WTC11 (cell line): ENCODE data around the gene HOXA9. TPM values are rescaled to one million over a fixed set of nuclear protein-coding genes. Genes with fewer than 3 reads are reported as not detected.

Source experiments
- ATAC-seq: fragments of 200-7000 bp; cut with Tn5 transposase; 2 replicates; pipeline ENCODE4 v1.10.0; 2021; ENCODE audit warnings: mild to moderate bottlenecking, moderate library complexity
- CTCF ChIA-PET: fragments of 300-600 bp; sonication (Branson Sonifier 250); formaldehyde crosslinking; loops from one replicate; lab custom pipeline; 2021; ENCODE audit warnings: antibody characterized with exemption; lab: Charles Lee
- POLR2A ChIA-PET: fragments of 350-600 bp; sonication (Branson Sonifier 250); formaldehyde crosslinking; loops from one replicate; lab custom pipeline; 2021; ENCODE audit warnings: antibody characterized with exemption; lab: Charles Lee
- DNase-seq: peaks from one replicate; pipeline ENCODE4 v3.0.0; 2021; ENCODE audit warnings: low spot score
- H3K27ac Mint-ChIP-seq: 2 replicates; pipeline ENCODE4 v1.8.0; 2021; ENCODE audit warnings: mixed read lengths
- H3K27me3 Mint-ChIP-seq: 2 replicates; pipeline ENCODE4 v1.8.0; 2021; ENCODE audit warnings: low read depth, mild to moderate bottlenecking, moderate library complexity, mixed read lengths
- H3K36me3 Mint-ChIP-seq: 2 replicates; pipeline ENCODE4 v1.8.0; 2021; ENCODE audit warnings: mixed read lengths
- H3K4me1 Mint-ChIP-seq: 2 replicates; pipeline ENCODE4 v1.8.0; 2022; ENCODE audit warnings: mixed read lengths
- H3K4me3 Mint-ChIP-seq: 2 replicates; pipeline ENCODE4 v1.8.0; 2021; ENCODE audit warnings: mild to moderate bottlenecking, moderate library complexity, mixed read lengths
- H3K9me3 Mint-ChIP-seq: 2 replicates; pipeline ENCODE4 v1.8.0; 2021; ENCODE audit warnings: mixed read lengths
- CREM ChIP-seq: sonication (generic); formaldehyde crosslinking; IDR thresholded peaks from 2 replicates; pipeline ENCODE4 v1.8.1; 2022; ENCODE audit warnings: mild to moderate bottlenecking, missing genetic modification reagents, moderate library complexity
- EMX1 ChIP-seq: fragments of 250-450 bp; sonication (Bioruptor Pico); IDR thresholded peaks from 2 replicates; pipeline ENCODE4 v1.8.0; 2021; ENCODE audit warnings: mild to moderate bottlenecking
- FOXK1 ChIP-seq: sonication (generic); formaldehyde crosslinking; IDR thresholded peaks from 2 replicates; pipeline ENCODE4 v1.8.0; 2022; ENCODE audit warnings: mild to moderate bottlenecking, moderate library complexity, missing genetic modification reagents
- NR2C2 ChIP-seq: sonication (generic); formaldehyde crosslinking; IDR thresholded peaks from 2 replicates; pipeline ENCODE4 v1.8.0; 2022; ENCODE audit warnings: mild to moderate bottlenecking, missing genetic modification reagents
- PRDM15 ChIP-seq: sonication (generic); formaldehyde crosslinking; IDR thresholded peaks from 2 replicates; pipeline ENCODE4 v1.8.0; 2022; ENCODE audit warnings: missing genetic modification reagents
- SOX15 ChIP-seq: fragments of 250-450 bp; sonication (Bioruptor Pico); IDR thresholded peaks from 2 replicates; pipeline ENCODE4 v1.9.0; 2021; ENCODE audit warnings: mild to moderate bottlenecking
- TEAD4 ChIP-seq: sonication (generic); formaldehyde crosslinking; IDR thresholded peaks from 2 replicates; pipeline ENCODE4 v1.8.0; 2022; ENCODE audit warnings: mild to moderate bottlenecking, missing genetic modification reagents
- USF1 ChIP-seq: sonication (generic); formaldehyde crosslinking; IDR thresholded peaks from 2 replicates; pipeline ENCODE4 v1.8.0; 2022; ENCODE audit warnings: mild to moderate bottlenecking, missing genetic modification reagents
- ZNF263 ChIP-seq: sonication (generic); formaldehyde crosslinking; IDR thresholded peaks from 2 replicates; pipeline ENCODE4 v1.8.1; 2022; ENCODE audit warnings: low read depth, mild to moderate bottlenecking, moderate library complexity, missing genetic modification reagents
- ZNF671 ChIP-seq: fragments of 250-450 bp; sonication (Bioruptor Pico); IDR thresholded peaks from 2 replicates; pipeline ENCODE4 v1.8.0; 2021; ENCODE audit warnings: mild to moderate bottlenecking
- total RNA-seq: library from RNA; stranded (reverse); gene quantifications from 3 replicates; pipeline ENCODE4 v1.2.3, GENCODE V29; 2021
- TF ChIP-seq, protein P1 (sequence below): sonication (generic); formaldehyde crosslinking; IDR thresholded peaks from 2 replicates; pipeline ENCODE4 v1.8.1; 2023; ENCODE audit warnings: mild to moderate bottlenecking, missing genetic modification reagents
- TF ChIP-seq, protein P2 (sequence below): sonication (generic); formaldehyde crosslinking; IDR thresholded peaks from 2 replicates; pipeline ENCODE4 v1.8.1; 2023; ENCODE audit warnings: mild to moderate bottlenecking, missing genetic modification reagents, moderate library complexity
- TF ChIP-seq, protein P3 (sequence below): fragments of 200-600 bp; IDR thresholded peaks from 2 replicates; pipeline ENCODE4 v1.8.0; 2022; ENCODE audit warnings: antibody characterized with exemption
- TF ChIP-seq, protein P4 (sequence below): sonication (generic); formaldehyde crosslinking; IDR thresholded peaks from 2 replicates; pipeline ENCODE4 v1.8.1; 2023; ENCODE audit warnings: mild to moderate bottlenecking, missing genetic modification reagents
- TF ChIP-seq, protein P5 (sequence below): fragments of 250-450 bp; sonication (Bioruptor Pico); IDR thresholded peaks from 2 replicates; pipeline ENCODE4 v2.1.2; 2022; ENCODE audit warnings: mild to moderate bottlenecking, moderate library complexity
- TF ChIP-seq, protein P6 (sequence below): fragments of 250-450 bp; sonication (Bioruptor Pico); IDR thresholded peaks from 2 replicates; pipeline ENCODE4 v1.9.0; 2021; ENCODE audit warnings: mild to moderate bottlenecking

Gene HOXA9
- total RNA-seq, 1 experiment from 2014 or later: not detected

- DNase-seq (no peak), ATAC-seq (no peak; the same call in 1 of the 2 replicates)
- H3K4me1 Mint-ChIP-seq: peaks cover 50% of the 10 kb centered on the region
- POLR2A ChIA-PET: no interaction called here
- TF ChIP-seq CREM (CRISPR knock-in tag): no peak
- no peak for TF ChIP-seq EMX1 (CRISPR knock-in tag)
- TF ChIP-seq ZNF671: no peak
- TF ChIP-seq, protein P1, sequence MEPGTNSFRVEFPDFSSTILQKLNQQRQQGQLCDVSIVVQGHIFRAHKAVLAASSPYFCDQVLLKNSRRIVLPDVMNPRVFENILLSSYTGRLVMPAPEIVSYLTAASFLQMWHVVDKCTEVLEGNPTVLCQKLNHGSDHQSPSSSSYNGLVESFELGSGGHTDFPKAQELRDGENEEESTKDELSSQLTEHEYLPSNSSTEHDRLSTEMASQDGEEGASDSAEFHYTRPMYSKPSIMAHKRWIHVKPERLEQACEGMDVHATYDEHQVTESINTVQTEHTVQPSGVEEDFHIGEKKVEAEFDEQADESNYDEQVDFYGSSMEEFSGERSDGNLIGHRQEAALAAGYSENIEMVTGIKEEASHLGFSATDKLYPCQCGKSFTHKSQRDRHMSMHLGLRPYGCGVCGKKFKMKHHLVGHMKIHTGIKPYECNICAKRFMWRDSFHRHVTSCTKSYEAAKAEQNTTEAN (CRISPR knock-in tag): no peak
- TF ChIP-seq, protein P2, sequence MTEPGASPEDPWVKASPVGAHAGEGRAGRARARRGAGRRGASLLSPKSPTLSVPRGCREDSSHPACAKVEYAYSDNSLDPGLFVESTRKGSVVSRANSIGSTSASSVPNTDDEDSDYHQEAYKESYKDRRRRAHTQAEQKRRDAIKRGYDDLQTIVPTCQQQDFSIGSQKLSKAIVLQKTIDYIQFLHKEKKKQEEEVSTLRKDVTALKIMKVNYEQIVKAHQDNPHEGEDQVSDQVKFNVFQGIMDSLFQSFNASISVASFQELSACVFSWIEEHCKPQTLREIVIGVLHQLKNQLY (CRISPR knock-in tag): no peak
- TF ChIP-seq ZNF263: no peak
- TF ChIP-seq NR2C2 (CRISPR knock-in tag): no peak
- TF ChIP-seq USF1 (CRISPR knock-in tag): no peak
- no peak for TF ChIP-seq FOXK1
- TF ChIP-seq, protein P3, sequence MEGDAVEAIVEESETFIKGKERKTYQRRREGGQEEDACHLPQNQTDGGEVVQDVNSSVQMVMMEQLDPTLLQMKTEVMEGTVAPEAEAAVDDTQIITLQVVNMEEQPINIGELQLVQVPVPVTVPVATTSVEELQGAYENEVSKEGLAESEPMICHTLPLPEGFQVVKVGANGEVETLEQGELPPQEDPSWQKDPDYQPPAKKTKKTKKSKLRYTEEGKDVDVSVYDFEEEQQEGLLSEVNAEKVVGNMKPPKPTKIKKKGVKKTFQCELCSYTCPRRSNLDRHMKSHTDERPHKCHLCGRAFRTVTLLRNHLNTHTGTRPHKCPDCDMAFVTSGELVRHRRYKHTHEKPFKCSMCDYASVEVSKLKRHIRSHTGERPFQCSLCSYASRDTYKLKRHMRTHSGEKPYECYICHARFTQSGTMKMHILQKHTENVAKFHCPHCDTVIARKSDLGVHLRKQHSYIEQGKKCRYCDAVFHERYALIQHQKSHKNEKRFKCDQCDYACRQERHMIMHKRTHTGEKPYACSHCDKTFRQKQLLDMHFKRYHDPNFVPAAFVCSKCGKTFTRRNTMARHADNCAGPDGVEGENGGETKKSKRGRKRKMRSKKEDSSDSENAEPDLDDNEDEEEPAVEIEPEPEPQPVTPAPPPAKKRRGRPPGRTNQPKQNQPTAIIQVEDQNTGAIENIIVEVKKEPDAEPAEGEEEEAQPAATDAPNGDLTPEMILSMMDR: no peak
- TF ChIP-seq, protein P4, sequence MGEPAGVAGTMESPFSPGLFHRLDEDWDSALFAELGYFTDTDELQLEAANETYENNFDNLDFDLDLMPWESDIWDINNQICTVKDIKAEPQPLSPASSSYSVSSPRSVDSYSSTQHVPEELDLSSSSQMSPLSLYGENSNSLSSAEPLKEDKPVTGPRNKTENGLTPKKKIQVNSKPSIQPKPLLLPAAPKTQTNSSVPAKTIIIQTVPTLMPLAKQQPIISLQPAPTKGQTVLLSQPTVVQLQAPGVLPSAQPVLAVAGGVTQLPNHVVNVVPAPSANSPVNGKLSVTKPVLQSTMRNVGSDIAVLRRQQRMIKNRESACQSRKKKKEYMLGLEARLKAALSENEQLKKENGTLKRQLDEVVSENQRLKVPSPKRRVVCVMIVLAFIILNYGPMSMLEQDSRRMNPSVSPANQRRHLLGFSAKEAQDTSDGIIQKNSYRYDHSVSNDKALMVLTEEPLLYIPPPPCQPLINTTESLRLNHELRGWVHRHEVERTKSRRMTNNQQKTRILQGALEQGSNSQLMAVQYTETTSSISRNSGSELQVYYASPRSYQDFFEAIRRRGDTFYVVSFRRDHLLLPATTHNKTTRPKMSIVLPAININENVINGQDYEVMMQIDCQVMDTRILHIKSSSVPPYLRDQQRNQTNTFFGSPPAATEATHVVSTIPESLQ (CRISPR knock-in tag): no peak
- TF ChIP-seq SOX15 (CRISPR knock-in tag): no peak
- TF ChIP-seq, protein P5, sequence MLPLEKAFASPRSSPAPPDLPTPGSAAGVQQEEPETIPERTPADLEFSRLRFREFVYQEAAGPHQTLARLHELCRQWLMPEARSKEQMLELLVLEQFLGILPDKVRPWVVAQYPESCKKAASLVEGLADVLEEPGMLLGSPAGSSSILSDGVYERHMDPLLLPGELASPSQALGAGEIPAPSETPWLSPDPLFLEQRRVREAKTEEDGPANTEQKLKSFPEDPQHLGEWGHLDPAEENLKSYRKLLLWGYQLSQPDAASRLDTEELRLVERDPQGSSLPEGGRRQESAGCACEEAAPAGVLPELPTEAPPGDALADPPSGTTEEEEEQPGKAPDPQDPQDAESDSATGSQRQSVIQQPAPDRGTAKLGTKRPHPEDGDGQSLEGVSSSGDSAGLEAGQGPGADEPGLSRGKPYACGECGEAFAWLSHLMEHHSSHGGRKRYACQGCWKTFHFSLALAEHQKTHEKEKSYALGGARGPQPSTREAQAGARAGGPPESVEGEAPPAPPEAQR (CRISPR knock-in tag): no peak
- H3K9me3 Mint-ChIP-seq: no peaks in the 10 kb centered on the region
- CTCF ChIA-PET: interaction anchor here (1.2 to 5.5 kb wide), 2 partner anchors 10 to 15 kb away, joined by 3 to 34 read pairs; partner anchors contain the start of gene HOXA10
- 0 out of 2 replicates have a peak, but pooled peaks cover 3% of the 10 kb centered on the region for H3K36me3 Mint-ChIP-seq
- H3K4me3 Mint-ChIP-seq: 0 out of 2 replicates have a peak overlapping the region, but pooled peaks have one; percentile 31
- H3K27ac Mint-ChIP-seq: no peak overlapping the region
- peaks cover 100% of the 10 kb centered on the region for H3K27me3 Mint-ChIP-seq
These were observed 24.1 kb upstream of the HOXA9 start for GRCh38 chr7:27189295-27189996.

GRCh38 chr7:27188386-27189294 lies 23.3 kb upstream of the HOXA9 start:
- Mint-ChIP-seq H3K4me3 (peak overlapping the region; percentile 66), H3K27me3 (peaks cover 100% of the 10 kb centered on the region), H3K36me3 (0 out of 2 replicates have a peak, but pooled peaks cover 3% of the 10 kb centered on the region), H3K4me1 (peaks cover 51% of the 10 kb centered on the region), H3K27ac (no peak overlapping the region), H3K9me3 (no peaks in the 10 kb centered on the region)
- TF ChIP-seq, protein P6, sequence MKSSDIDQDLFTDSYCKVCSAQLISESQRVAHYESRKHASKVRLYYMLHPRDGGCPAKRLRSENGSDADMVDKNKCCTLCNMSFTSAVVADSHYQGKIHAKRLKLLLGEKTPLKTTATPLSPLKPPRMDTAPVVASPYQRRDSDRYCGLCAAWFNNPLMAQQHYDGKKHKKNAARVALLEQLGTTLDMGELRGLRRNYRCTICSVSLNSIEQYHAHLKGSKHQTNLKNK (CRISPR knock-in tag): no peak
- no peak for TF ChIP-seq TEAD4 (CRISPR knock-in tag)
- peak; percentile 59 for TF ChIP-seq PRDM15 (CRISPR knock-in tag)
- POLR2A ChIA-PET: interaction anchor here (1.1 kb wide), 1 partner anchor 11 kb away, joined by 3 read pairs; the partner anchor contains the start of gene HOXA13
- CTCF ChIA-PET: interaction anchor here (5.5 kb wide), 1 partner anchor 9 kb away, joined by 34 read pairs; no protein-coding TSS in a partner anchor
- DNase-seq (peak; percentile 49), ATAC-seq (peak; percentile 5)
